Ishikawa (cell line): Measurements from ENCODE around the gene HES1.

Source experiments
- CEBPB ChIP-seq: IDR thresholded peaks from 2 replicates; pipeline ENCODE4 v1.6.1; 2012
- CREB1 ChIP-seq: IDR thresholded peaks from 2 replicates; pipeline ENCODE4 v1.6.1; 2012; ENCODE audit warnings: low read depth
- EGR1 ChIP-seq: IDR thresholded peaks from 2 replicates; pipeline ENCODE4 v1.6.1; 2012
- EP300 ChIP-seq: IDR thresholded peaks from 2 replicates; pipeline ENCODE4 v1.6.1; 2012; ENCODE audit warnings: borderline replicate concordance
- FOXM1 ChIP-seq: IDR thresholded peaks from 2 replicates; pipeline ENCODE4 v1.6.1; 2012; ENCODE audit warnings: low read depth, borderline replicate concordance
- MAX ChIP-seq: IDR thresholded peaks from 2 replicates; pipeline ENCODE4 v1.6.1; 2012
- NFIC ChIP-seq: IDR thresholded peaks from 2 replicates; pipeline ENCODE4 v1.6.1; 2012
- RAD21 ChIP-seq: IDR thresholded peaks from 2 replicates; pipeline ENCODE4 v1.6.1; 2012; ENCODE audit warnings: low read depth
- REST ChIP-seq: IDR thresholded peaks from 2 replicates; pipeline ENCODE4 v1.6.1; 2012; ENCODE audit warnings: low read depth, mild to moderate bottlenecking
- TAF1 ChIP-seq: IDR thresholded peaks from 2 replicates; pipeline ENCODE4 v1.6.1; 2012; ENCODE audit warnings: low read depth, mild to moderate bottlenecking
- TCF12 ChIP-seq: IDR thresholded peaks from 2 replicates; pipeline ENCODE4 v1.6.1; 2012; ENCODE audit warnings: low read depth
- TEAD4 ChIP-seq: IDR thresholded peaks from 2 replicates; pipeline ENCODE4 v1.6.1; 2012
- USF1 ChIP-seq: IDR thresholded peaks from 2 replicates; pipeline ENCODE4 v1.6.1; 2012
- YY1 ChIP-seq: IDR thresholded peaks from 2 replicates; pipeline ENCODE4 v1.6.1; 2012; ENCODE audit warnings: low read depth
- ZBTB7A ChIP-seq: IDR thresholded peaks from 2 replicates; pipeline ENCODE4 v1.6.1; 2012; ENCODE audit warnings: low read depth

HES1 gene

GRCh38 chr3:194095464-194095863 lies 40.5 kb upstream of the HES1 start:
- TF ChIP-seq USF1, result no peak
- TF ChIP-seq CEBPB, result peak; percentile 44
- peak; percentile 84 for TF ChIP-seq NFIC
- peak; percentile 31; the same call in 1 of the 2 replicates for TF ChIP-seq EP300
- no peak for TF ChIP-seq MAX
- no peak for TF ChIP-seq REST
- TF ChIP-seq RAD21, result no peak
- TF ChIP-seq TCF12, result no peak; the same call in 1 of the 2 replicates

- no peak for TF ChIP-seq USF1
- TF ChIP-seq FOXM1, result no peak
- TF ChIP-seq TAF1, result no peak
- TF ChIP-seq CEBPB, result no peak
- TF ChIP-seq ZBTB7A, result no peak
- TF ChIP-seq NFIC, result no peak
- no peak for TF ChIP-seq EGR1
- no peak for TF ChIP-seq MAX
- TF ChIP-seq CREB1, result no peak
Observed at GRCh38 chr3:194095902-194096301, 40.0 kb upstream of the HES1 start.

- TF ChIP-seq RAD21 (0 out of 2 replicates have a peak, but pooled peaks have one; percentile 10), NFIC (peak; percentile 89), EP300 (peak; percentile 56; the same call in 1 of the 2 replicates), MAX (no peak), REST (no peak), EGR1 (no peak), TCF12 (peak; percentile 65), FOXM1 (peak; percentile 58), TAF1 (no peak), CEBPB (peak; percentile 71), TEAD4 (peak; percentile 80), ZBTB7A (peak; percentile 66; the same call in 1 of the 2 replicates), USF1 (no peak), CREB1 (no peak), YY1 (no peak)
Observed at GRCh38 chr3:194097141-194097882, 38.6 kb upstream of the HES1 start.

GRCh38 chr3:194098081-194098842 lies 37.7 kb upstream of the HES1 start:
- TF ChIP-seq FOXM1 (no peak), ZBTB7A (no peak), REST (no peak), NFIC (no peak), YY1 (no peak), TCF12 (no peak), CEBPB (no peak), CREB1 (no peak), RAD21 (no peak), MAX (no peak), TAF1 (no peak), EGR1 (no peak)
